Anterior cingulate cortex (tissue), 58 donors: ENCODE results near the gene TRMT11.
"Not testable (repeated sequence)": the region's sequence is repeated elsewhere in the genome, so short reads cannot be mapped to it uniquely, and the experiment has no call there.

Experiments
- DNase-seq, 58 donors: peaks; one replicate each; lab custom pipeline; 2025; lab: John Stamatoyannopoulos, UW

Gene TRMT11

DNA sequence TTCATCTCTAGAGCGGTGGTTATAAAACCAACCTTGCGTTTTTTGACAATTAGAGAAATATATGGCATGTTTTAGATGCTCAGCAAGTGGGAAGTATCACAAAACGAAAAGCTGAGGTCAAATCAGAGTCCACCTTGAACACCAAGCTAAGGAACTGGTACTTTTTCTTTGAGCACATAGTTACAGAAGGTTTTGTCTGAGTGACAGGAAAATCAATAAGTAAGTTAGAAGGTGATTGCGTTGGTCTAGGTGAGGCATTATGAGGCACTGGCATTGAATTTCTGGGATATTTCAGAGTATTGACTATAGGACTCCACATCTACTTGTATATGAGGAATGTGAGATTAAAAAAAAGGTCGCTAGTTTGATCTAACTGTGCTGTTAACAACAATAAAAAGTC is 30.4 kb upstream of the TRMT11 start:
- DNase-seq = no peak

DNA sequence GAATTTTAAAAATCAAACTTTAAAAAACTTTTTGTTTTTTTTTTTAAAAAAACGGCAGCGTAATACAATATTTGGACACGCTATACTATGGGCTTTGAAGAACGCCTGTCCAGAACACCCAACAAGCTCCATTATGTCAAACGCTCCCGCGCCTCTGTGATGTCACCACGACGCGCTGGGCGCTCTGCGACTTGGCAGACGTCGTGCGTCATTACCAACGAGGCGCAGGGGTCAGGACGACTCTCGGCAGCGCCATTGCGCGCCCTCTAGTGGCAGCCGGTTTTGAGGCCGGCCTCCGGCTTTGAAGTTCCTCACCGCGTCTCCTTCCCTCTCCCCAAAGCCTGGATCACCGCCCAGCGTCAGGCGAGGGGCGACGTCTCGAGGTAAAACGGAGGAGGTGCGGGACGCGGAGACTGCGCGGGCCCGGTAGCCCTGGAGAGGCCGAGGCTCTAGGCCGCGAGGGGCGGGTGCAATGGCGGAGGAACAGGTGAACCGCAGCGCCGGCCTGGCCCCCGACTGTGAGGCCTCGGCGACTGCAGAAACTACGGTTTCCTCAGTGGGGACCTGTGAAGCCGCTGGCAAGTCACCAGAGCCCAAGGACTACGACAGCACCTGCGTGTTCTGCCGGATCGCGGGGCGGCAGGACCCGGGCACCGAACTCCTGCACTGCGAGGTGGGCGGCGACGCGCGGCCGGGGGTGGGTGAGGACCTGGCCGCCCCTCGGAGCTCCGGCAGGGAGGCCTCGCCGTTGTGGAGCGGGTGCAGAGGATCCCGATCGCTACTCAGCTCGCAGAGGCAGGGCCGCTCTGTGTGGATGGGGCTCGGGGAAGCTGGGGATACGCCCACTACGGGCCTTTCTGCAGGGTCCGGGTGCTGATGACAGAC is 29.6 kb upstream of the TRMT11 start, which contains the start of gene HINT3:
TSS of gene HINT3 (plus strand) at position 265 of the 885 bp plus-strand sequence. CDS start at position 473, 208 bp downstream.
- DNase-seq = peak; percentile 47 to 99 (median 94)

DNA sequence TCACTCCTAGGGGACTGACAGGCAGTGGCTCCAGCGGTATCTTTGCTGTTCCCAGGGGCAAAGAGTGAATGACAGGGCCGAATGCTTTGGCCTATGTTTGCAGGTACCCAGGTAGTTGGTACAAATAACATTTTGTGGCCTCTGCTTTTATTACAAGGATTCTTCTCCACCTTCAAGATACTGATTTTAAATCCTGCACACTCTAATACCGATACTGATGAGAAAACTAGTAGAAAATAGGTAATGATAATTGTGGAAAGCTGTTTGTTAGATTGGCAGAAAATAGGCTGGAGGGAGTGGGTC is 29.0 kb upstream of the TRMT11 start:
- no peak for DNase-seq

DNA sequence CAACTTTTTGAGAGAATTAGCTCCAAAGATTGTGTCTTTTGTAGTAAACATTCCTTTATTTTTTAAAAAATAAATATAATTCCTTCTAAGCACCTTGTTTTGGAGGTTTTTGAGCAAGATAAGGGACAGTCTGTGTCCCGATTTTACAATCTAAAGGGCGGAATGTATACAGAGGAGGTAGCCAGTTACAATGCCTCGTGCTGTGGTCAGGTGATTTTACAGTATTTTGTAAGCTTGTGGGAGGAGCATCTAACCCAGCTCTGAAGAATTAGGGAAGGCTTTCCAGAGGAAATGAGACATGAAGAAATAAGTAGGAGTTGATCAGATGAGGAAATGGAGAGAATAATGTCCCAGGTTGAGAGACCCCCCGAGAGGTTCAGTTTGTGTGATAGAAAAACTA is 28.5 kb upstream of the TRMT11 start:
- peak in 23 of 58 donors; percentile 6 to 79 (median 23) for DNase-seq

DNA sequence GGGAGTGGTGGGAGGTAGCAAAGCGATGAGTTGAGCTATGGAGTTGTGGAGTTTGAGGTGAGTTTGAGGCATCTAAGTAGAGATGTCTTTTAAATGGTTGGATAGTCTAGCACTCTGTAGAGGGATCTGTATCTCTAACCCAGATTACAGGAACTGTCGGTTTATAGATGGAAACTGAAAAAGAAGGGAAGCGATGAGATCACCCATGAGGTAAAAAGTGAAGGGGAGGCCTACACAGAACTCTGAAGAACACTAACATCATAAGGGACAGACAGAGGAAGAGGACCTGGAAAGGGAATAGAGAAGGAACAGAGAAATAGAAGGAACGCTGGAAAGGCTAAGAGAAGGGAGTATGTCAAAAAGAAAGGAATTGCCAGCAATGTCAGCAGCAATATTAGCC is 27.3 kb upstream of the TRMT11 start:
- DNase-seq = no peak

DNA sequence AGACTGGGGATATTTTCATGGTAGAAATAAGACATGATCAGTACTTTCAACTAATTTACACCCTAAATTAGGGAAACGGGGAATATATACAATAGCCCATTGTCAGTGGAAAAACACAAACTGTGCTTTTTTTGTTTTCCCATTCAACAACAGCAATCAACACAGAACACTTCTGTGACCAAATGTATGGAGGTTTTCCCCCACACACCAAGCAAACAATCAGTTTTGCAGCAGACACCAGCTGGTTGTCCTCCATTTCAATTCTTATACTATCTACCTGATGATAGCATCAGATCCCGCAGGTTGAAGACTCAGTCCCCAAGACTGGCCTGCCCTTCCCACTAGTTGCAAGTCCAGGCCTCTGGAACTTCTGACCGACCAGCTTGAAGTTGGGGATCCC is 25.2 kb upstream of the TRMT11 start:
- DNase-seq = peak in 12 of 58 donors; percentile 13 to 58 (median 18)

DNA sequence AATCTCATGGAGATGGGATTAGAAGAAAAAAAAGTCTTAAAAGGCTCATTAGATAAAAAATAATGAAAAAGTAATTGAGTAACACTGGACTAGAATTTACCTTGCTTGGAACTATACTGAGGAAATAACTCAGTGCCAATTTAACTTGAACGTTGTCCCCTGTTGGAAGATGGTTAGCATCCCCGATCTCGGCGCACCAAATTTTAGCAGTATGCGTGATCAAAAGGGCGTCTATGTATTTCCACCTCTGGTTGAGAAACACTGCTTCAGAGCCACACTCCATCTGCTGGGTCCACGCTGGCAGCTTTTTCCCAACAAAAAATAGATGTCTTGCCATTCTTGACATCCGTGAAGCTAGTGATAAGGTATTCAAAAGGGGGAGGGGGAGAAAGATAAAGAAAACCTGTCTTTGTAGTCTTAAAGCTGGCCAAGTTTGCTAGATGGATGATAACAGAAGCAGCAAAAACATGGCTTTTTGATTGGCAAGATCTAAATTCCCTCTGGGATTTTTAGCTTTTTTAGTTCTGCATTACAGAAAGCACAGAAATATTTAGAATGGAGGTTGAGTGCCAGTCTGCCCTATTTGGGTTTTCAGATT is 23.3 kb upstream of the TRMT11 start:
- peak in 1 of 58 donors; percentile 2 for DNase-seq

DNA sequence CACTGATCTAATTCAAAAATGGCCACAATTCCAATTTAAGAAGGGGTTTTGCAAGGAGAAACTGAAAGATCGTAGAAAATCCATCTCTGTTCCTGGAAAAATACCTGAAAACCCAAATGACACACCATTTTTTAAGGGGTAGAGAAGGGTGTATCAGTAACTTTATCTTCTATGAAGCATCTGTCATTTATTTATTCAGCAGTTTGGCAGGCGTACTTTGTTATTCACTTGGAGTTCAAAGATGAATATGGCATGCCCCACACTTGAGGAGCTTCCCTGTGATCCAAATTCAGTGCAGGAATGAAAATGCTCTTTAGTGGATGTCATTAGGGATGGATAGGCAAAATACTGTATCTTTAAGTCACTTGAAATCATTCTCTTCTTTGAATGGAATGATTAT is 22.5 kb upstream of the TRMT11 start:
- no peak for DNase-seq

DNA sequence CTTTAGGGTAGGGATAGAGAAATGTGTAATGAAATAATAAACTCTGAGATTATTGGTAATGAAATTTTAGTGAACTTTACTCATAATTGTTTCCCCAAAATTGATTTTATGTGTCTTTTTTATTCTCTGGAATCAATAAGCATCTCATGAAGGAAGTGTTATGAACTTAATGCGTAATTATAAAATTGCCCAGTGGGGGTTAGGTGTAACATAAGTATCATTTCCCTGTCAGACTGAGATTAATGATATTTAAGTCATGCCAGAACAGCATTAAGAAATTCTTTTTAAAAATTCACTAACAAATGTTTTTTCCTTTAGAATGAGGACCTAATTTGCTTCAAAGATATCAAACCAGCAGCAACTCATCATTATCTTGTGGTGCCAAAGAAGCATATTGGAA is 19.8 kb upstream of the TRMT11 start:
- no peak for DNase-seq

DNA sequence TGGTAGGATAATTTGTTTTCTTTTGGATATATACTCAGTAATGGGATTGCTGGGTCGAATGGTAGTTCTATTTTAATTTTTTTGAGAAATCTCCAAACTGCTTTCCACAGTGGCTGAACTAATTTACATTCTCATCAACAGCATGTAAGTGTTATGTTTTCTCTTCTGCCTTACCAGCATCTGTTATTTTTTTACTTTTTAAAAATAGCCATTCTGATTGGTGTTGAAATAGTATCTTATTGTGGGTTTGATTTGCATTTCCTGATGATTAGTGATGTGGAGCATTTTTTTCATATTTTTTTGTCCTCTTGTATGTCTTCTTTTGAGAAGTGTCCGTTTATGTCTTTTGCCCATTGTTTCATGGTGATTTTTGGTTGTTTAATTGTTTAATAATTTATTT is 17.8 kb upstream of the TRMT11 start:
- peak in 1 of 58 donors; percentile 8 for DNase-seq

DNA sequence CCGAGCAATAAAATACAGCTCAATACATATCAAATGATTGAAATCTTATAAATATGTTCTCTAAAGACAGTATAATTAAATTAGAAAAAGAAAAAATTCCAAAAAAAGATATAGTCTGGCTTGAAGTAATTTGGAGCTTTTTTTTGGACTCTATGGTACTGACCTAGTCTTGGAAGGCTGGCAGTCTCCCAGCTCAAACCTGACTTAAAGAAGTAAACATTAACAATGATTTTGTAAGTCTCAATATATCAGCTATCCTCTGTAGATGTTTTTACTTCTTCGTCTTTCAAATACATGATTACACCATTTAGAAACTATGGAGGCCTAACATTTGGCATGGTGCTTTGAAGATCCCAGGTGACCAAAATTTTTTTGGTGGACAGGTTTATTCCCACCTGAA is 15.6 kb upstream of the TRMT11 start:
- no peak for DNase-seq

DNA sequence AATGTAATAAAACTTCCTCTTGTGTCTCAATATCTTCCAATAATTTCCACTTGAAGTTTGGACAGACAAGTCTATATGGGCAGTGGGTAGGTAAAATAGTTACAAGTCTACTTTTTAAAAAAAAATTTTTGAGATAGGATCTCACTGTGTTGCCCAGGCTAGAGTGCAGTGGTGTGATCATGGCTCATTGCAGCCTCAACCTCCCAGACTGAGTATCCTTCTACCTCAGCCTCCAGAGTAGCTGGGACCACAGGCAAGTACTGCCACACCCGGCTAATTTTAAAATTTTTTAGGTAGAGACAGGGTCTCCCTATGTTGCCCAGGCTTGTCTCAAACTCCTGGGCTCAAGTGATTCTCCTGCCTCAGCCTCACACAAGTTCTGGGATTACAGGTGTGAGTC is 13.9 kb upstream of the TRMT11 start:
- not testable (repeated sequence) for DNase-seq

DNA sequence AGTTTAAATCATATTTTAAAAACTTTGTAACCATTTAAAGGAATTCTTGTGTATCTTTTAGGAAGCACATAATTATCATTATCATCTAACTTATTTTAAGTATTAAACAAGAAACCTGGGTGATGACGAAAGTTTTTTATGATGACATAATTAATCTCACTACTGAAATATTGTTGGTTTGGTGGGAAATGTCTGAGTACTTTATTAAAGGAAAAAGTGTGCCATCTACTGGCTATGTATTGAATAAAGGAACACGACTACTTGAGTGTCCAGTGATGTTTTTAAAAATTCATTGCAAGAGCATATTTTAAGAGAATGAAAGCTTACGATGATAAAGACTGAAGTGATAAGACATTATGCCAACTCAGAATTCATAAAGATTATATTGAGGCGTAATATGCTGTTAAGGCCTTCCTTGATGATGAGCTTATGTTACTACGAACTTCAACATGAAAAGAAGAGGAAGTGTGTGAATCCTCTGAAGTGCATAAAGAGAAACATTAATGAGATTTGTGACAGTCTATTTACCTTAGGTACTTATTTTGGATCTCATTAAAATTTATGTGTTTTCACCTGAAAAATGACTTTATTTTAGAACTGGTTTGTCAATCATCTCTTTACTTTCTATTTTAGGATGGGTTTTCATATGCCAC is 12.0 kb upstream of the TRMT11 start:
- DNase-seq = peak in 1 of 58 donors; percentile 43

DNA sequence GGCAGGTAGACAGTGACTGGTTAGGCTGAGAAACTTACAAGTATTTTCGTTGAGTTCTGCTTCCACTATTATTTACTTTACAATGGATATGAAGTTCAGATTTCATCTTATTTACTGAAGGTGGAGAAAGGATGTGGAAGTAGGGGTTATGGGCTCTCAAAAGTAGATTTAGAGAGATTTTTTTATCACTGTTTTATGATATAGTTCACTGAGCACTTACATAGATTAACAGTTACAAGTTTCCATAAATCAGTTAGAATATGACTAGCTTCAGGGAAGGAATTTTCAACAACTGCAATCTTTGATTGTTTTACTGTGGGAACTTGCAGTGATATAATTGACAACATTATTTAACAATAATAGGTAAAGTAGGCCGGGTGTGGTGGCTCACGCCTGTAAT is 7.2 kb upstream of the TRMT11 start:
- no peak for DNase-seq

DNA sequence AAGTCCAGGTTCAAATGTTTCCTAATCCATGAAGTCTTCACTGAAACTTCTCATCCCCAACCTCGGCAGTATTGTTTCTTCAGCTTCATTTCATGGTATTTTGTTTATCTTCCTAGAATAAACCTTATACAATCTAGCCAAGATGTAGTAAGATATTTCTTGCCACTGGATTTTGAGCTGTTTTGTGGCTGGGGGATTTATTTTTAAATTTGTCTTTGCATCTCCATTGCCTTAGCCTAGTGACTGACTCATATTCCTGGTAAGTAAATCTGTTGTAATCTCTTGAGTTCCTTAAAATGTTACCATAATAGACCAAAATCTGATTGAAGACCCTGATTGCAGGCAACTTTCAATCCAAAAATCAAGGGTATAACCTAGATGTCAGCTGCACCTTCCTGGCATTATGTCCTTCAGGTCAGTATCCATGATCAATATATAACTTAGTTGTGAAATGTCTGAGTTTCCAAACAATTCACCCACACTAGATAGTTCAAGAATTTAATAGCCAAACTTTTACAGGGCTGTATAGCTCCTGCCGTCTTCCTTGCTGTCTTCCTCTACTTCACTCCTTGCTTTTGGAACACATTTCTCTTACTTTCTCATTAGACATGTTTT is 4.7 kb upstream of the TRMT11 start:
- no peak for DNase-seq

DNA sequence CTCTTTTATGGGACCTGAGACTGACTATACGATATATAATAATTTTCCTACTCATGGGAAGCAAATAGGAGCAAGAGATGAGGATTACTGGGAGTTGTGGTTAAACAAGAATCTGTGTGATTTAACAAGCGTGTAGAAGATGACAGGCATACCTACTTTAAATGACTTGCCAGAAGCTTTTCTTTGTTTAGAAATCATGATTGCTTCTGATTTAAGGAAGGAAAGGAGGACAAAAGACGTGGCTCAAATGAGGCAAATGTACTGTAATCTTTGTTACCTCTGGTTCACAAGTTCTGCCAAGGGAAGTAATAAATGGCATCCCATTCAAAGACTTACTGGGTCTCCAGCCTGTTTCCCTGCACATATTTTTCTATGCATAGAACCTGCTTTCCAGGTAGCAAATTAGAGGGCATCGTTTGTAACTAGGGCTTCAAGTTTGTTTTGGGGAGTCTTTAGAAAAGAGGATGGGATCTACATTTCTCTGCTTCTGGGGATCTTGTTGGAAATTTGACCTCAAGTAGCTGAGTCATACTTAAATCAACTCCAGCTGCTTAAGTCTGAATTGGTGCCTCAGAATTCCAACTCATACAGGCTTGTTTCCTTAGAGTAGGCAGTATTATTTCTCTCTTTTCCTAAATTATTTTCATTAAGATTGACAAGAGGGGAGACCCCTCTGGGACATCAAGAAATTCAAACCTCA is 2.9 kb upstream of the TRMT11 start:
- DNase-seq = no peak

DNA sequence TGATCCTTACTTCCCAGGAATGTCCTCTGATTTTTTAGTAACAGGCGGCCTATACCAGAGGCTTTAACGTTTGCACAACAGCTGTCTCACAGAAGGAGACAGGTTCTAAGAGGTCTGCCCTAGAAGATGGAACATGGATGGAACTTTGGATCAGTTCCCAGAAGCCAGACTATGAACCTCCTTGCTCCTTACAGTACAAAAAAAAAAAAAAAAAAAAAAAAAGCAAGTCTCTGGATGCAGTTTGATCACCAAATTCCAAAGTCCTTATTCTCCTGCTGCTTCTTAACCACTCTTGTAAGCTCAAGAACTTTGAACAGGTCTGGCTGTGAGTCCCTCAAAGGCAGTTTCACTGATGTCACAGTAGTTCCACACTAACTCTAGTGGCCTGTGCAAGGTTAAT is 2.0 kb upstream of the TRMT11 start:
- no peak for DNase-seq

DNA sequence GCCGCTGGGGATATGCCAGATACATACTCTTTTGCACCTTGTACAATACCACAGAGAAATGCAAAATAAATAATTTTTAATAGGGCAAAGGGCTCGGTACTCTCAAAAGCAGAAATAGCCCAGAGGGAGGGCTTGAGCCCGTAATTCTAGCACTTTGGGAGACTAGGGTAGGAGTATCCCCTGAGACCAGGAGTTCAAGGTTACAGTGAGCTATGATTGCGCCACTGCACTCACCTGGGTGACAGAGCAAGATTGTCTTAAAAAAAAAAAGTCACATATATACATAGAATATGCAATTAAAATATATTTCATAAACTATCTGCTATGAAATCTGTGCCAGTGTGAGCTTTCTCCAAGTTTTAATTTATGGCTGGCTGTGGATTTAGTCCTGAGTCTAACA is 818 bp upstream of the TRMT11 start:
- no peak for DNase-seq

DNA sequence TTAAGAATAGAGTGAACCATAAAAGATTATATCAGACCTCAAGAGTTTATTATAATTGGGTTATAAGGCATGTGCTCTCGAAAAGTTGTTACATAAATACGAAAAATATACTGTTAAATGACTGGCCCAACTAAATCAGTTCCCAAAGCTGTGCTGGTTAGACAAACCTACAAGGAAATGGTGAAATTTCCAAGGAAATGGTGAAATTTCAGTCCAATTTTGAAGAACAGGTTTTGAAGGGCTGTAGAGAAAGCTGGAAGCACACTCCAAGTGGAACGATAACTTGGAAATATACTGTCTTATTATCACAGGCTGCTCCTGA is 400 bp upstream of the TRMT11 start:
- no peak for DNase-seq

DNA sequence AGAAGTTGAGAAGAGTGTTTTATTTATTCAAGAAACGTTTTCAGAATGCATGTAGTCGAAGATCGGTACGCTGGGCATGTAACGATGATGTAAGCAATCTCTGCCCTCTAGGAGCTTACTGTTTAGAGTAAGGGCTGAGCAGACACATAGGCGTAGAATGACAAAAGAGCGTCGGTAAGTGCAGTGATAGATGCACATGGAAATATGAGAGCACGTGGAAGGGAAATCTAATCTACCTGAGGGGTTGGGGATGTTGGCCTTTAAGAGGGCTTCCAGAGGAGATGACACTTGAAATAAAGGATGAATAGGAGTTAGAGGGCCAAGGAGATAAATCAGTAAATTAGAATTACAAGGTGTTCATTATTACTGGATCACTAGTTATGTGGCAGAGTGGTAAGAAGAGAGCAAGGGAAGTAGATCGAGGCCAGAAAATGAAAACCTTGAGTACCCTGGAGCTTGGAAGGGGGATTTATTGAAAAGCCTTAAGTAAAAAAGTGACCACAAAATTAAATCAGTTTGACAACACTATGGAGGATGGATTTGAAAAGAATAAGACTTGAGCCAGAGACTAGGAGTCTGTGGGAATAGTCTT is 782 bp downstream of the TRMT11 start:
- no peak for DNase-seq
